DOHH2 (cell line): ENCODE data around the gene ESPL1.

ENCODE experiments used
- CTCF ChIP-seq: fragments of 200-600 bp; sonication (generic); IDR thresholded peaks from one replicate; pipeline ENCODE4 v1.5.1; 2014; ENCODE audit warnings: antibody characterized with exemption, mild to moderate bottlenecking, low read depth, low read length; ENCODE audit not compliant: poor library complexity, severe bottlenecking
- EZH2phosphoT487 ChIP-seq: fragments of 200-600 bp; sonication (generic); IDR thresholded peaks from 2 replicates; pipeline ENCODE4 v1.6.1; 2017; ENCODE audit warnings: borderline replicate concordance, mild to moderate bottlenecking, antibody characterized with exemption, low read length, moderate library complexity, mixed read lengths

GRCh38 chr12:53286448-53286847 lies 18.3 kb downstream of the ESPL1 start:
- TF ChIP-seq CTCF = no peak
- no peak for TF ChIP-seq EZH2phosphoT487
